GM19328 (cell line): ENCODE results near the gene LHX3.

ENCODE experiments used
- ATAC-seq: cut with Tn5 transposase; IDR thresholded peaks from one replicate; pipeline ENCODE4 v1.9.1; 2021; ENCODE audit warnings: mild to moderate bottlenecking, moderate library complexity; ENCODE audit not compliant: unreplicated experiment

LHX3 gene

GRCh38 chr9:136209786-136210185 lies 4.9 kb upstream of the LHX3 start:
- no peak for ATAC-seq

GRCh38 chr9:136209232-136209631 lies 4.3 kb upstream of the LHX3 start:
- no peak for ATAC-seq

DNA sequence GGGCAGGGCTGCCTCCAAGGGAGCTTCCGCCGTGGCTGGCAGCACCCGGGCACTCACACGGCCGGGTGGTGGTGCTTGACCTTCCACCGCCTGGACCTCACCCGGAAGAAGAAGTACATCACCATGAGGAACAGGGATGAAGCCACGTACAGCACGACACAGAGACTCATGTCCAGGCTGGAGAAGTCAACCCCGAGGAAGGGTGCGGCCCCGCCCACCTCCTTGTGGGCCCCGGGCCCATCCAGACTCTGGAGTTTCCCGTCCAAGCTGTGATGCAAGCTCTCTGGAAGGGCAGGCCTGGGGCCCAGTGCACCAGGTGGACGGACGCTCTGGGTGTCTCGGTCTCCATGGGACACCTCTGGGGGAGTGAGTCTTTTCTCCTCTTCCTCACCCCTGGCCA lies 3.7 kb upstream of the LHX3 start:
- ATAC-seq, result no peak

GRCh38 chr9:136207616-136208015 lies 2.7 kb upstream of the LHX3 start:
- ATAC-seq, result no peak

DNA sequence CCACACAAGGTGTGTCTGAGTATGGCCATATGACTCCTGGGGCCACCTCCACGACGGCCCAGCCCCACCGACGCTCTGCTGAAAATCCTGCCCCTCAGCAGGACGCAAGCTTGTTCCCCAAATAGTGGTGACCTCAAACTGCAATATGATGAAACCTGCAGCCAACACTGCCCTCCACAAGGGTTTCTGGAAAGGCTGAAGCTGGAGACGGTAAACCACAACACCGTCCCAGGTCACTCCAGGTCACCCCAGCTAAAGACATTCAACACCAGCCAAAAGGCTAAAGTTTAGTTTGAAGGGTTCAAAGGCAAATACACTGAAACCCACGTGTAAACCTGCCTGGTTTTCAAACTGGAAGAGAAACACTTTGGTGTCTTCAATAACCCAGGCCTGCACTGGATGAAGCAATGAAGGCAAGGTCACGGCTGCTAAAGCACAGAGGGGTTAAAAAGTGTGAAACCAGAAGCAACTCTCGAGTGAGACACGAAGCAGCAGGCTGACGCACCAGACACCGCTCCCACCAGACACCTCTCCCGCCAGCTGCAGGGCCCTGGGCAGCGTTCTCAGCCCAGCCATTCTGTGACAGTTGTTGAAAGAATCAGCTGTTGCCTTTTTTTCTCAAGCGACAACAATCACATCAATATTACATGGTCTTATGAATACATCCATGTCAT lies 1.8 kb upstream of the LHX3 start:
- ATAC-seq, result no peak

DNA sequence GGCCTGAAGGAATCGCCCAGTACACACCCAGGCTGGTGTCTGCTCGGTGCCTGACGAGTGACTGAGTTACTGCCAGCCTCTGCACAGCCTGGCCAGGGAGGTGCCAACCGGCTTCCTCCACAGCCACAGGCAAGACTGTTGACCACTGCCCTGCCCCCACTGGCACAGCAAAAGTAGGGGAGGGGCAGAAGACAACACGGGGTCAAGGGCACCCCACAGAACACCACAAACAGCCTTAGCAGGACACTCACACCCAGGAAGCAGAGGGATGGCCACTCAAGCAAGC lies 722 bp upstream of the LHX3 start:
- ATAC-seq, result no peak

DNA sequence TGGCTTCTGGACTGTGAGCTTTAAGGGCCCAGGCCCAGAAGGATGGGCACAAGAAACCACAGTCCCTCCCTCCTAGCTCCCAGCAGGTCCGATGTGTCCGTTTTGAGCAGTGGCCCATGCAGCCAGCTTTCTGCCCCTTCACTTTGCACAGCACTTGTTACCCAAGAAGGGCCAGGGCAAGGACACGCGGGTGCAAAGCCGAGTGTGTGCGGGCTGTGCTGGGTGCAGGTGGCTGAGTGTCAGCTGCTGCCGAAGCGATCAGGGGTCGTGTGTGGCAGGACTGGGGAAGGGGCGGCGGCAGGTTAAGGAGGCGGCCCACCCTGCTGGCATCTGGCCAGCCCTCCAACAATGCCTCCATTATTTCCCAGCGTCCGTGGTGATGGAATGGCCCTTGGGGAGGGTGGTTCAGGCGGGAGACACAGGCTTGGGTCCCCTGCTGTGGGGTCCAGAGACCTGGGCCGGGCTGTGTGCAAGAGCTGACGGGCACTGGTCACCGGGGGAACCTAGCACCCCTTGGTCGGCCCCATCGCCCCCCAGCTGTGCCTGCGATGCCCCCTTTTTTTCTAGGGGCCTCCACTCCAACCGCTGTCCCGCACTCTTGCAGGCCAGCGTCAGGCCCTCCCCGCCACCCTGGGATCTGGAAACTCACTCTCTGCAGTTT lies 653 bp downstream of the LHX3 start:
- ATAC-seq, result no peak

- ATAC-seq, result no peak
Observed at GRCh38 chr9:136203408-136204144, 1.4 kb downstream of the LHX3 start.

DNA sequence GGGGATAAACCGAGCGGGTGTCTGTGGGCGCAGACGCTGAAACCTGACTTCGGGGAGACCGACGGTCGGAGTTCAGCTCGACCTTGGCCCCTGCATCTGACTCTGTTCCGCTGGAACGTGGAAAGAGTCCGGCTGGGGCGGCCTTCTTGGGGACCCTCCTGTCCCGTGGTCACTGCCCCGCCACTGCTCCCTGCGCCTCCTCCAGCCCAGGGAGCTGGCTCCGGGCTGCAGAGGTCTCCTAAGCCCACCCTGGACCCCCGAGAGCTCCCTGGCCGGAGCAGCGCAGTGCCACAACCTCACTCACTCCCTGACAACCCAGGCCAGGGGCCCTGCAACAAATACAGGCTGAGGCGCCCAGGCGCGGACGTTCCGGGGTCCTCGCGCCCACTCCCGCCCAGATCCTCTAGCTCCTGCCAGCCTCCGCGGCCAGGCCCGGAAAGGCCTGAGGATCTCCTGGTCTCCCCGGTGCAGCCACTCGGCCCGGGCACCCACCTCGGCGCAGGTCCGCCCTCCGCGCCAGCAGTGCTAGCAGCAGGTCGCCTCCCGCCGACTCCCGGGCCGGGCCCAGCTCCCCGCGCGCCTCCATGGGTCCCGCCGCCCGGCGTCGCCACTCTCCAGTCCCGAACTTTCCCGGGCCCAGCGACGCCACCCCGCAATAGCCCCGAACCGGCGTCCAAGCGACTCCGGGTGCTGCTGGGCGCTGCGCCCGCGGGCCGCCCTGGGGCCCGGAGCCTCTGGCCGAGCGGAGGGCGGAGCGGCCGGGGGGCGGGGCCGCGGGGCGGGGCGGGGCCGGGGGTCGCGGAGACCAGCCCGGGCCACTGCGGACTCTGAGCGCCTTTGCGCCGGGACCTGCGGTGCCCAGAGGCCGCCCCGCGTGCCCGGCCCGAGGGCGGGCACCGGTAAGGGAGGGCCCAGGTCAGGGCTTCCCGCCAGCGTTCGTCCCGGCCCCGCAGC lies 2.2 kb downstream of the LHX3 start:
- no peak for ATAC-seq

- no peak for ATAC-seq
Observed at GRCh38 chr9:136201609-136202453, 3.1 kb downstream of the LHX3 start.

DNA sequence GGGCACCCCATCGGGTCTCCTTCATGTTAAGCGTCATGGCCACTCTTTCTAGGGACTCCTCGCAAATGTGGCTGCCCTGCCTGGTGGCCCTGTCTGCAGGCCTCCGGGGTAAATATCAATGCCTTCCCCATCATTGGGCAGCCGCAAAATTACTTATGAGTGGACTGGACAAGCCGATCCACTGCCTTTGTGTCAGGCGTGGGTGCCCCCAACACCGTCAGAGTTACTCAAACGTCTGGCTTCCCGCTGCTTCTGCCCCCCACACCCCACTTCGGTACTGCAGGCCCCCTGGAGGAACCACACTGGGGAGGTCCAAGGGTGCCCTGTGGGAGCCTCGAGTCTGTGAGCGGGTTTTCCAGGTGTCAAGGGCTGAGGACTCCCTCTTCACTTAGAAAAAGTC lies 3.8 kb downstream of the LHX3 start:
- ATAC-seq, result no peak

GRCh38 chr9:136200424-136200823 lies 4.5 kb downstream of the LHX3 start:
- ATAC-seq, result no peak

DNA sequence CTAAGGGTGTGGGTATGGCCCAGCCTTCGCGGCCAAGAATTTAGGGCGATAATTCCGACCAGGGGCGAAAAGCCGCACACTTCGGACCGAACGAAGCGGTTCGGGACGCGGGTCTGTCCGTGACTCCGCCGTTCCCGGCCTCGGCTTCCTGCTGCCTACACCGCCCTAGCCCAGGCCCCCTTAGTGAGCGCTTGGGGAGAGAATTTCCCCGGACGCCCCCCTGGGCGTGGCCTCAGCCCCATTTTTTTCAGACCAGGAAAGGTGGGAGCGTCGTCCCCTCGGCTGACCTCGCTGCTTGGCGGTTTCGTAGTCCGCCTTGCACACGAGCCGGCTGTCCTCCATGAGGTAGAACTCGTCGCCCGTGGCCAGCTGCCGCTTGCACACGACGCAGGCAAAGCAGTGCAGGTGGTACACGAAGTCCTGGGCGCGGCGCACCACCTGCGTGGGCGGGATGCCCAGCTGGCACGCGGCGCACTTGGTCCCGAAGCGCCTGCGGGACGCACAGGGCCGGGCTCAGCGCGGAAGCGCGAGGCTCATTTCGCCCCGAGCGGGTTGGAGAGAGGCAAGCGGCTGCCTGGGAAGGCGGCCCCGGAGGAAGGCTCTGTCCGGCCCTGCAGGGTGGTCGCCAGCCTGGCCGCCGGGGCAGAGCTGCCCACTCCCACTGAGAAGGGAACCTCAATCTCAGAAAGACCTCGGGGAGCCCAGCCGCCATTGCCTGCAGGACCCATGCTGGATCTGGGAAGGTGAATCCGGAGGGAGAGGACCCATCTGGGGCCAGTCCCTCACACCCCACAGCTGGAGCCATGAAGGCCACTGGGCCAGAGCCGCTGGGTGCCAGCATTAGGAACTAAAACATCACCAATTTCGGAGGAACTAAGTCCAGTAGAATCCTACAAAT lies 5.3 kb downstream of the LHX3 start:
- ATAC-seq, result no peak

DNA sequence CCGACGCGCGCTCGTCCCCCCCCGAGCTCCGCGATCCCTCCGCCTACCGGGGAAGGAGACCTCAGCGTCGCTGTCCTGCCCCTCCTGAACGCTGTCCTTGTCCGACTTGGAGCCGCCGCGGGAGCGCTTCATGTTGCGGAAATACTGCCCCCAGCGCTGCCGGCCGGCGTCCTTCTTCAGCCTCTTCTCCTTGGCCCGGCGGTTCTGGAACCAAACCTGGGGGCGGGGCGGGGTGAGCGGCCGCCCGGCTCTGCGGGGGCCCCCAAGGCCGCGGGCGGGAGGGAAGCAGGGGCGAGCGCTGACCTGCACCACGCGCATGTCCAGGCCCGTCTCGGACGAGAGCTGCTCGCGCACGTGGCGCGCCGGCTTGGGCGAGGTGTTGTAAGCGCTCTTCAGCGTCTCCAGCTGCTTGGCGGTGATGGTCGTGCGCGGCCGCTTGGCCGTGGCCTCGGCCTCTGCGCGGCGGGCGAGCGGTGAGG lies 6.3 kb downstream of the LHX3 start:
- no peak for ATAC-seq

- no peak for ATAC-seq
Observed at GRCh38 chr9:136197930-136198604, 6.9 kb downstream of the LHX3 start.

DNA sequence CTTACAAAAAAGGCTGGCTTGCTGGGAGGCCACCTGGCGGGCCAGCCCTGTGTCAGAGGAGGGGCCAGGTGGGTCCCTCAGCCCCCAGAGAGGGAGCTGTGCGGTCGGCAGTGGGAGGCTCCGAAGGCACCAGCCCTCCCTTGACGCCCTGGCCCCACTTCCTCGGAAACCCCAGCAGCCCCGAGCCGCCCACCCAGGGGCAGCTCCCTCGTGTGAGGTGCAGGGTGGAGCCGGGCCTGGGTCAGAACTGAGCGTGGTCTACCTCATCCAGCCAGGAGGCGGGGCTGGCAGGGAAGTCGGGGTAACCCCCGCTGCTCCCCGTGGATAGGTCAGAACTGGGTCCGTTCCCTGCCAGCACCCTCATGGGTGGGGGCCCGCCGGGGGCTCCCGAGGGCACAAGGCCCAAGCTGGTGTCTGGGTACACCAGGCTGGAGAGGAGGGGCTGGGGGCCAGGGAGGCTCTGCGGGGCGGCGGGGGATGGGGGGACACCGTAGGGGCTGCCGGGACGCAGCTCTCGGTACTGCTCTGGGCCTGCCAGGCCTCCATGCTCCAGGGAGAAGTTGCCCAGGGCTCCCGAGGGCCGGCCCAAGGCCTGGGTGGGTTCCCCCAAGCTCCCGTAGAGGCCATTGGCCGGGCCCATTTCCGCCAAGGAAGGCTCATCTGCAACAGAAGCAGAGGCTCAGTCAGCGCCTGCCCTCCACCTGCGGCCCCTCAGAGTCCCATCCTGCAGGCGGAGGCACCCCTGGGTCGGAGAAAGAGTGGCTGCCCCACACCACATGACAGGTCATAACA lies 7.6 kb downstream of the LHX3 start:
- ATAC-seq, result no peak

GRCh38 chr9:136196404-136197083 lies 8.4 kb downstream of the LHX3 start:
- ATAC-seq, result no peak
